ENCODE data around the gene ASB18.

Gene ASB18

GRCh38 chr2:236241181-236242056 lies 22.8 kb downstream of the ASB18 start:
- no peak for DNase-seq

GRCh38 chr2:236240228-236240990 lies 23.8 kb downstream of the ASB18 start:
- DNase-seq: no peak

- no peak for DNase-seq
These were observed 24.7 kb downstream of the ASB18 start for GRCh38 chr2:236239276-236240065.

- DNase-seq: no peak
These were observed 25.5 kb downstream of the ASB18 start for GRCh38 chr2:236238751-236239150.

GRCh38 chr2:236237468-236238190 lies 26.6 kb downstream of the ASB18 start:
- DNase-seq: no peak

- DNase-seq: no peak
These were observed 27.4 kb downstream of the ASB18 start for GRCh38 chr2:236236559-236237452.

GRCh38 chr2:236229186-236229585 lies 35.0 kb downstream of the ASB18 start:
- DNase-seq: no peak

- no peak for DNase-seq
These were observed 40.5 kb downstream of the ASB18 start for GRCh38 chr2:236223675-236224074.

- DNase-seq: no peak
These were observed 42.4 kb downstream of the ASB18 start for GRCh38 chr2:236221798-236222197.

GRCh38 chr2:236219411-236219810 lies 44.8 kb downstream of the ASB18 start:
- no peak for DNase-seq

GRCh38 chr2:236217926-236218325 lies 46.3 kb downstream of the ASB18 start:
- DNase-seq: no peak

- DNase-seq: no peak
These were observed 47.5 kb downstream of the ASB18 start for GRCh38 chr2:236216711-236217110.

GRCh38 chr2:236215761-236216333 lies 48.4 kb downstream of the ASB18 start:
- no peak for DNase-seq

- DNase-seq: no peak
These were observed 49.0 kb downstream of the ASB18 start for GRCh38 chr2:236215196-236215595.

- DNase-seq: no peak
These were observed 49.7 kb downstream of the ASB18 start for GRCh38 chr2:236214376-236214995.

- no peak for DNase-seq
These were observed 52.9 kb downstream of the ASB18 start for GRCh38 chr2:236211296-236211695.

GRCh38 chr2:236210536-236210935 lies 53.7 kb downstream of the ASB18 start:
- no peak for DNase-seq

GRCh38 chr2:236209996-236210395 lies 54.2 kb downstream of the ASB18 start:
- DNase-seq: no peak

GRCh38 chr2:236209535-236209934 lies 54.7 kb downstream of the ASB18 start:
- DNase-seq: no peak
